Body of pancreas (tissue), 4 donors: ENCODE measurements around the gene LYRM4. TPM values are rescaled to one million over a fixed set of nuclear protein-coding genes. Genes with fewer than 3 reads are reported as not detected.

Experiments used
- ATAC-seq: fragments of 150-250 bp; one replicate; pipeline ENCODE4 v1.9.1; 2016
- DNase-seq, 4 donors: peaks; one replicate each; pipeline ENCODE4 v3.0.0-alpha.2; 2019
- H3K27ac ChIP-seq, 4 donors: fragments of 200-600 bp; sonication (generic); 1 replicate in 3 of 4; 2 replicates in 1 of 4; pipeline versions ENCODE4 v1.5.1 to v1.6.1; 2016 to 2019; ENCODE audit warnings: mild to moderate bottlenecking in 1 of 4, mixed read lengths in 1 of 4, moderate library complexity in 1 of 4
- H3K27me3 ChIP-seq, 2 donors: fragments of 200-600 bp; sonication (generic); one replicate each; pipeline ENCODE4 v1.6.0; 2016; ENCODE audit warnings: mild to moderate bottlenecking in 1 of 2
- H3K36me3 ChIP-seq, 2 donors: fragments of 200-600 bp; sonication (generic); replicated peaks in 1 of 2; 2 replicates each; pipeline ENCODE4 v1.5.1; 2016; ENCODE audit warnings: low read depth in 2 of 2; ENCODE audit not compliant: insufficient read depth in 1 of 2
- H3K4me1 ChIP-seq: fragments of 200-600 bp; sonication (generic); one replicate; pipeline ENCODE4 v1.6.0; 2016
- H3K4me3 ChIP-seq, 2 donors: fragments of 200-600 bp; sonication (generic); 1 replicate in 1 of 2; 2 replicates in 1 of 2; pipeline ENCODE4 v1.5.1; 2016 to 2019
- H3K9me3 ChIP-seq, 3 donors: fragments of 200-600 bp; sonication (generic); 1 replicate in 2 of 3; 2 replicates in 1 of 3; pipeline ENCODE4 v1.5.1; 2016
- CTCF ChIP-seq, 7 experiments: fragments of 450-650 bp in 4 of 7; fragments of 200-600 bp in 3 of 7; sonication (generic) in 3 of 7; IDR thresholded peaks; one replicate each; pipeline ENCODE4 v1.5.1; 2016 to 2019; ENCODE audit warnings: antibody characterized with exemption in 7 of 7
- POLR2A ChIP-seq, 3 donors: fragments of 450-650 bp; IDR thresholded peaks; one replicate each; pipeline ENCODE4 v1.6.1; 2016; ENCODE audit warnings: antibody characterized with exemption in 3 of 3, mild to moderate bottlenecking in 2 of 3
- WGBS, 2 donors: methylation state at CpG; one replicate each; pipeline ENCODE4 v1.1.5; 2017; 5-methylcytosine and 5-hydroxymethylcytosine counted together
- intact Hi-C: fragments of 100-400 bp; cut with DNase I; formaldehyde crosslinking; loops from one replicate; pipeline ENCODE4 v1.15.1; 2023
- total RNA-seq, 2 donors: library from RNA; depleted of rRNA; stranded (reverse); fragments of >200 nt; gene quantifications; one replicate each; pipeline ENCODE4 v1.1.0, GENCODE V29; 2016

LYRM4 gene
- total RNA-seq, 2 donors from 2014 or later, result 15.3 to 18.5 TPM

GRCh38 chr6:5260111-5260620 is 584 bp downstream of the LYRM4 start:
- DNase-seq (peak; percentile 62 to 75 (median 72)), ATAC-seq (peak; percentile 59)
- TF ChIP-seq POLR2A (IDR thresholded peaks at IDR 0.05), result no peak
- no peaks in the 10 kb centered on the region for H3K36me3 ChIP-seq
- intact Hi-C loops, result no loop called here
- WGBS, 2 donors, result 3 to 6% methylated on average over 16 to 22 of the region's 22 CpGs
- peak overlapping the region; percentile 59 to 98 for H3K4me3 ChIP-seq
- H3K4me1 ChIP-seq, result peaks cover 18% of the 10 kb centered on the region
- no peaks in the 10 kb centered on the region for H3K27me3 ChIP-seq
- no peaks in the 10 kb centered on the region for H3K9me3 ChIP-seq
- H3K27ac ChIP-seq, result peak overlapping the region; percentile 89 to 99 (median 98)

- TF ChIP-seq CTCF (IDR thresholded peaks at IDR 0.05) (no peak), POLR2A (IDR thresholded peaks at IDR 0.05) (no peak)
- intact Hi-C loops, result no loop called here
- WGBS, 2 donors, result 60 to 80% methylated on average over 3 of the region's 3 CpGs
- Histone ChIP-seq H3K4me1 (peaks cover 18% of the 10 kb centered on the region), H3K4me3 (no peak overlapping the region), H3K36me3 (no peaks in the 10 kb centered on the region), H3K9me3 (no peaks in the 10 kb centered on the region), H3K27me3 (no peaks in the 10 kb centered on the region), H3K27ac (peak overlapping the region in 1 of 4 donors; percentile 99)
- ATAC-seq (no peak), DNase-seq (no peak)
Observed at GRCh38 chr6:5259428-5259827, 1.3 kb downstream of the LYRM4 start.

GRCh38 chr6:5257400-5257799 is 3.4 kb downstream of the LYRM4 start:
- no peaks in the 10 kb centered on the region for H3K9me3 ChIP-seq
- no peaks in the 10 kb centered on the region for H3K36me3 ChIP-seq
- no peak overlapping the region for H3K4me3 ChIP-seq
- no peak for ATAC-seq
- no peak for DNase-seq
- TF ChIP-seq POLR2A (IDR thresholded peaks at IDR 0.05) (no peak), CTCF (IDR thresholded peaks at IDR 0.05) (no peak)
- H3K27me3 ChIP-seq, result no peaks in the 10 kb centered on the region
- H3K27ac ChIP-seq, result no peak overlapping the region
- intact Hi-C loops, result no loop called here
- WGBS, 2 donors, result 97% methylated on average over 7 to 8 of the region's 8 CpGs
- H3K4me1 ChIP-seq, result peaks cover 13% of the 10 kb centered on the region

GRCh38 chr6:5256952-5257351 is 3.8 kb downstream of the LYRM4 start:
- H3K4me1 ChIP-seq, result peaks cover 9% of the 10 kb centered on the region
- H3K36me3 ChIP-seq, result no peaks in the 10 kb centered on the region
- TF ChIP-seq CTCF (IDR thresholded peaks at IDR 0.05) (no peak), POLR2A (IDR thresholded peaks at IDR 0.05) (no peak)
- H3K27me3 ChIP-seq, result no peaks in the 10 kb centered on the region
- no peak overlapping the region for H3K4me3 ChIP-seq
- WGBS, 2 donors, result 80 to 89% methylated on average over 3 of the region's 3 CpGs
- H3K9me3 ChIP-seq, result no peaks in the 10 kb centered on the region
- intact Hi-C loops, result no loop called here
- ATAC-seq, result no peak
- DNase-seq, result no peak
- H3K27ac ChIP-seq, result no peak overlapping the region

- no peaks in the 10 kb centered on the region for H3K36me3 ChIP-seq
- H3K27ac ChIP-seq, result no peak overlapping the region
- TF ChIP-seq POLR2A (IDR thresholded peaks at IDR 0.05) (no peak), CTCF (IDR thresholded peaks at IDR 0.05) (no peak)
- intact Hi-C loops, result no loop called here
- WGBS, 2 donors, result 92 to 94% methylated on average over 4 of the region's 4 CpGs
- H3K27me3 ChIP-seq, result no peaks in the 10 kb centered on the region
- no peak for ATAC-seq
- no peak for DNase-seq
- H3K4me3 ChIP-seq, result no peak overlapping the region
- H3K9me3 ChIP-seq, result no peaks in the 10 kb centered on the region
- H3K4me1 ChIP-seq, result no peaks in the 10 kb centered on the region
Observed at GRCh38 chr6:5250911-5251310, 9.8 kb downstream of the LYRM4 start.
